Measurements from ENCODE around the gene UNC5A.

The UNC5A gene

DNA sequence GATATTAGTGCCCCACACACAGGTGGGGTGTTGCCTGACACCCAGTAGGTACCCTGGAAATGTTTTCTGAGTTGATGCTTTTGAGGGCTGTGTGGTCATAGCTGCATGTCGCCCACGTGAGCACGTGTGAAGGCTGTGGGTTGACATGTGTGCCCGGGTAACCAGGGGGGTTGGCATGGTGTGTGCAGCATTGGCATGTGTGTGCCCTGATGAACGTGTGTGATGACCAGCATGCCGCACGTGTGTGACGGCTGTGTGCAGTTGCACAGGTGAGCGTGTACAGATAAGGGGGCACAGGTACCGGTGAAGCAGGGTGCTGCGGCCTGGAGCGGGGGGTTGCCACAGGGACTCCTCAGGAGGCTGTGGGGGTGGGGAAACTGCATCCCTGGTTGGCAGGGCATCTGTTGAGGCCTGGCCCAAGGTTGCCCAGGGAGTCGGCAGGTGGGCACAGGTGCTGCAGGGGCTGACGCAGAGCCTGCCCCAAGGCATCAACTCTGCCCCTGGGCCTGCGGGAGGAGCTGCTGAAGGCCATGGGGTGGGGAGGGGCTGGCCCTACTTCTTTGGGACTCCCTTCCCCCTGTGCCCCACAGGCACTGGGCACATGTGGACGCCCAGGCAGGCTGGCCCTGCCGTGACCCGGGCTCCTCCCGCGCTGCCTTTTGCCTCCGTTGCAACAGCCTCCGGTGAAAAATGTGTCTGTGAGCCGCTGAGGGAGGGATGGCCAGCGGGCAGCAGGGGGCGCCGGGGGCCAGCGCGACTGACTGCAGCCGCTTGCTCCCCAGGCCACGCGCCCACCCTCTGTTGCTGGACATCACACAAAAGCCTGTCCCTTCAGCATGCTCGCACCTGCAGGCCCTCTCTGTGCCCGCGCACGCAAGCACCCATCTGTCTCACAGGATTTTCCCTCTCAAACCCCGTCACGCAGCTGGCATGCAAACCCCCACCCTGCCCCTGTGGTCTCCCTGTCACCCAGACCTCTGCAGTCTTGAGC is 2.2 kb downstream of the UNC5A start (continued):
- TF ChIP-seq ZNF280C (tag by site-specific recombination; IDR thresholded peaks at IDR 0.05) (no peak), HIC1 (tag by site-specific recombination; IDR thresholded peaks at IDR 0.05) (peak; percentile 73), TCF7L2 (IDR thresholded peaks at IDR 0.05; ENCODE audit: borderline replicate concordance, low read depth, low read length) (no peak)

GRCh38 chr5:176813587-176814312 is 3.4 kb downstream of the UNC5A start:
- Histone ChIP-seq H3K27ac (ENCODE audit: extremely low read depth, low read depth, low read length) (no peak overlapping the region), H3K4me1 (ENCODE audit: control insufficient read depth, insufficient read depth, low read length) (no peaks in the 10 kb centered on the region), H3K4me3 (ENCODE audit: low read depth, low read length) (no peak overlapping the region), H3K36me3 (ENCODE audit: control insufficient read depth in 2 of 2, insufficient read depth in 1 of 2, low read length in 2 of 2) (no peaks in the 10 kb centered on the region), H3K9me3 (ENCODE audit: control insufficient read depth, insufficient read depth, low read depth, low read length) (no peaks in the 10 kb centered on the region)
- CTCF ChIA-PET: interaction anchor here (0.6 to 3.1 kb wide), 9 partner anchors 8 to 589 kb away, joined by 3 to 20 read pairs (median 4); no protein-coding TSS in a partner anchor
- POLR2A ChIA-PET: no interaction called here
- TF ChIP-seq PRDM10 (tag by site-specific recombination; IDR thresholded peaks at IDR 0.05) (no peak), PATZ1 (tag by site-specific recombination; IDR thresholded peaks at IDR 0.05) (0 out of 2 replicates have a peak, but pooled peaks have one; percentile 12)

DNA sequence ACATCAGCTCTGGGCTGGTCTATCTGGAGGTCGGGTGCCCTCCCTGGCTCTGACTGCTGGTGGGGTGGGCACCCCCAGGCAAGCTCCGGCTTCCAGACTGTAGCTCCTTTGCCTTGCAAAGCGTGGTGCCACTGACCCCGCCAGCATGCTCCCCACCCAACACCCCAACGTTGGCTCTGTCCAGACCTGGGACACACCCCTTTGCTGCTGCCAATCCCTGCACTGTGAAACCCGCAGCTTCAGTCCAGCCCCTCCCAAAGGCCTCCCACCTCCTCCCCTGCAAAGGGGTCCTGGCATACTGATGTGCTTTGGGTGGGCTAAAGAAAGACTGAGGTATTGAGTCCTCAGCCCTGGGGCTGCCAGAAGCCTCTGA is 3.9 kb downstream of the UNC5A start:
- Histone ChIP-seq H3K9me3 (ENCODE audit: control insufficient read depth, insufficient read depth, low read depth, low read length) (no peaks in the 10 kb centered on the region), H3K27ac (ENCODE audit: extremely low read depth, low read depth, low read length) (no peak overlapping the region), H3K36me3 (ENCODE audit: control insufficient read depth in 2 of 2, insufficient read depth in 1 of 2, low read length in 2 of 2) (no peaks in the 10 kb centered on the region), H3K4me3 (ENCODE audit: low read depth, low read length) (no peak overlapping the region), H3K4me1 (ENCODE audit: control insufficient read depth, insufficient read depth, low read length) (no peaks in the 10 kb centered on the region)
- TF ChIP-seq GLIS2 (tag by site-specific recombination; IDR thresholded peaks at IDR 0.05): peak; percentile 31; the same call in 1 of the 2 replicates
- no peak for TF ChIP-seq ZNF223 (tag by site-specific recombination; IDR thresholded peaks at IDR 0.05)
- no peak for TF ChIP-seq ZBTB44 (tag by site-specific recombination; IDR thresholded peaks at IDR 0.05)
- TF ChIP-seq ZNF202 (tag by site-specific recombination; IDR thresholded peaks at IDR 0.05; ENCODE audit: borderline replicate concordance): no peak
- CTCF ChIA-PET: interaction anchor here (0.6 to 3.1 kb wide), 4 partner anchors 8 to 158 kb away, joined by 3 to 20 read pairs (median 4); no protein-coding TSS in a partner anchor
- POLR2A ChIA-PET: no interaction called here
